SK-N-SH treated with all-trans-retinoic acid at 6 μM for 48 hours (cell line): ENCODE results near the gene CCSER1.

Source experiments
- ATAC-seq: fragments of 200-7000 bp; cut with Tn5 transposase; 3 replicates; pipeline ENCODE4 v1.9.1; 2020; ENCODE audit warnings: mild to moderate bottlenecking, moderate library complexity
- ARNTL ChIP-seq: fragments of 450-650 bp; formaldehyde crosslinking; IDR thresholded peaks from 2 replicates; pipeline ENCODE4 v1.5.0; 2020; ENCODE audit warnings: low read depth, mild to moderate bottlenecking, moderate library complexity, borderline replicate concordance
- CREB5 ChIP-seq: fragments of 250-450 bp; sonication (Bioruptor Pico); IDR thresholded peaks from 2 replicates; pipeline ENCODE4 v1.5.1; 2020; ENCODE audit warnings: low read depth, mild to moderate bottlenecking, moderate library complexity
- CSDC2 ChIP-seq: fragments of 250-450 bp; sonication (Bioruptor Pico); IDR thresholded peaks from 2 replicates; pipeline ENCODE4 v1.5.0; 2020; ENCODE audit warnings: mild to moderate bottlenecking, moderate library complexity
- CSRNP3 ChIP-seq: fragments of 250-450 bp; sonication (Bioruptor Pico); IDR thresholded peaks from 2 replicates; pipeline ENCODE4 v1.5.1; 2021; ENCODE audit warnings: mild to moderate bottlenecking, moderate library complexity
- GLIS3 ChIP-seq: fragments of 250-450 bp; sonication (Bioruptor Pico); IDR thresholded peaks from 2 replicates; pipeline ENCODE4 v1.5.0; 2020; ENCODE audit warnings: mild to moderate bottlenecking, moderate library complexity
- ISL1 ChIP-seq: fragments of 250-450 bp; sonication (Bioruptor Pico); IDR thresholded peaks from 2 replicates; pipeline ENCODE4 v2.1.2; 2022; ENCODE audit warnings: mild to moderate bottlenecking, moderate library complexity
- PPARA ChIP-seq: fragments of 250-450 bp; sonication (Bioruptor Pico); IDR thresholded peaks from 2 replicates; pipeline ENCODE4 v1.5.0; 2020; ENCODE audit warnings: mild to moderate bottlenecking, borderline replicate concordance
- RARB ChIP-seq: fragments of 250-450 bp; sonication (Bioruptor Pico); IDR thresholded peaks from 2 replicates; pipeline ENCODE4 v1.8.0; 2021; ENCODE audit warnings: mild to moderate bottlenecking, moderate library complexity
- SNAI2 ChIP-seq: fragments of 250-450 bp; sonication (Bioruptor Pico); IDR thresholded peaks from 2 replicates; pipeline ENCODE4 v1.5.0; 2020; ENCODE audit warnings: mild to moderate bottlenecking, moderate library complexity
- TCF4 ChIP-seq: fragments of 250-450 bp; sonication (Bioruptor Pico); IDR thresholded peaks from 2 replicates; pipeline ENCODE4 v1.8.0; 2021; ENCODE audit warnings: mild to moderate bottlenecking, moderate library complexity, borderline replicate concordance
- TOX ChIP-seq: fragments of 250-450 bp; sonication (Bioruptor Pico); IDR thresholded peaks from 2 replicates; pipeline ENCODE4 v1.8.0; 2021; ENCODE audit warnings: mild to moderate bottlenecking, moderate library complexity, borderline replicate concordance
- ZC3H10 ChIP-seq: fragments of 250-450 bp; sonication (Bioruptor Pico); IDR thresholded peaks from 2 replicates; pipeline ENCODE4 v1.5.1; 2021; ENCODE audit warnings: mild to moderate bottlenecking, moderate library complexity
- ZFP3 ChIP-seq: fragments of 250-450 bp; sonication (Bioruptor Pico); IDR thresholded peaks from 2 replicates; pipeline ENCODE4 v1.5.0; 2020; ENCODE audit warnings: mild to moderate bottlenecking, moderate library complexity
- ZFP30 ChIP-seq: fragments of 450-650 bp; formaldehyde crosslinking; IDR thresholded peaks from 2 replicates; pipeline ENCODE4 v1.5.0; 2022; ENCODE audit warnings: mild to moderate bottlenecking, moderate library complexity
- ZNF565 ChIP-seq: fragments of 450-650 bp; formaldehyde crosslinking; conservative IDR thresholded peaks from 2 replicates; pipeline ENCODE4 v1.5.0; 2020; ENCODE audit warnings: low read depth, mild to moderate bottlenecking, moderate library complexity
- TF ChIP-seq, protein P1 (sequence below): fragments of 250-450 bp; sonication (Bioruptor Pico); IDR thresholded peaks from 2 replicates; pipeline ENCODE4 v1.5.0; 2020; ENCODE audit warnings: mild to moderate bottlenecking, moderate library complexity
- TF ChIP-seq, protein P2 (sequence below): fragments of 250-450 bp; sonication (Bioruptor Pico); IDR thresholded peaks from 2 replicates; pipeline ENCODE4 v1.8.0; 2020; ENCODE audit warnings: mild to moderate bottlenecking, moderate library complexity, borderline replicate concordance

CCSER1 gene

GRCh38 chr4:90979556-90979955, 852.4 kb downstream of the CCSER1 start (continued):
- no peak for TF ChIP-seq CSRNP3 (CRISPR knock-in tag)

- TF ChIP-seq GLIS3 (CRISPR knock-in tag): no peak
- TF ChIP-seq ZFP30: no peak
- TF ChIP-seq TOX: no peak
- TF ChIP-seq CSRNP3 (CRISPR knock-in tag): no peak
- TF ChIP-seq ZFP3 (CRISPR knock-in tag): no peak
- TF ChIP-seq ISL1 (CRISPR knock-in tag): no peak
- TF ChIP-seq, protein P1, sequence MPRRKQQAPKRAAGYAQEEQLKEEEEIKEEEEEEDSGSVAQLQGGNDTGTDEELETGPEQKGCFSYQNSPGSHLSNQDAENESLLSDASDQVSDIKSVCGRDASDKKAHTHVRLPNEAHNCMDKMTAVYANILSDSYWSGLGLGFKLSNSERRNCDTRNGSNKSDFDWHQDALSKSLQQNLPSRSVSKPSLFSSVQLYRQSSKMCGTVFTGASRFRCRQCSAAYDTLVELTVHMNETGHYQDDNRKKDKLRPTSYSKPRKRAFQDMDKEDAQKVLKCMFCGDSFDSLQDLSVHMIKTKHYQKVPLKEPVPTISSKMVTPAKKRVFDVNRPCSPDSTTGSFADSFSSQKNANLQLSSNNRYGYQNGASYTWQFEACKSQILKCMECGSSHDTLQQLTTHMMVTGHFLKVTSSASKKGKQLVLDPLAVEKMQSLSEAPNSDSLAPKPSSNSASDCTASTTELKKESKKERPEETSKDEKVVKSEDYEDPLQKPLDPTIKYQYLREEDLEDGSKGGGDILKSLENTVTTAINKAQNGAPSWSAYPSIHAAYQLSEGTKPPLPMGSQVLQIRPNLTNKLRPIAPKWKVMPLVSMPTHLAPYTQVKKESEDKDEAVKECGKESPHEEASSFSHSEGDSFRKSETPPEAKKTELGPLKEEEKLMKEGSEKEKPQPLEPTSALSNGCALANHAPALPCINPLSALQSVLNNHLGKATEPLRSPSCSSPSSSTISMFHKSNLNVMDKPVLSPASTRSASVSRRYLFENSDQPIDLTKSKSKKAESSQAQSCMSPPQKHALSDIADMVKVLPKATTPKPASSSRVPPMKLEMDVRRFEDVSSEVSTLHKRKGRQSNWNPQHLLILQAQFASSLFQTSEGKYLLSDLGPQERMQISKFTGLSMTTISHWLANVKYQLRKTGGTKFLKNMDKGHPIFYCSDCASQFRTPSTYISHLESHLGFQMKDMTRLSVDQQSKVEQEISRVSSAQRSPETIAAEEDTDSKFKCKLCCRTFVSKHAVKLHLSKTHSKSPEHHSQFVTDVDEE (CRISPR knock-in tag): no peak
- no peak for TF ChIP-seq RARB
- no peak for TF ChIP-seq PPARA
- TF ChIP-seq, protein P2, sequence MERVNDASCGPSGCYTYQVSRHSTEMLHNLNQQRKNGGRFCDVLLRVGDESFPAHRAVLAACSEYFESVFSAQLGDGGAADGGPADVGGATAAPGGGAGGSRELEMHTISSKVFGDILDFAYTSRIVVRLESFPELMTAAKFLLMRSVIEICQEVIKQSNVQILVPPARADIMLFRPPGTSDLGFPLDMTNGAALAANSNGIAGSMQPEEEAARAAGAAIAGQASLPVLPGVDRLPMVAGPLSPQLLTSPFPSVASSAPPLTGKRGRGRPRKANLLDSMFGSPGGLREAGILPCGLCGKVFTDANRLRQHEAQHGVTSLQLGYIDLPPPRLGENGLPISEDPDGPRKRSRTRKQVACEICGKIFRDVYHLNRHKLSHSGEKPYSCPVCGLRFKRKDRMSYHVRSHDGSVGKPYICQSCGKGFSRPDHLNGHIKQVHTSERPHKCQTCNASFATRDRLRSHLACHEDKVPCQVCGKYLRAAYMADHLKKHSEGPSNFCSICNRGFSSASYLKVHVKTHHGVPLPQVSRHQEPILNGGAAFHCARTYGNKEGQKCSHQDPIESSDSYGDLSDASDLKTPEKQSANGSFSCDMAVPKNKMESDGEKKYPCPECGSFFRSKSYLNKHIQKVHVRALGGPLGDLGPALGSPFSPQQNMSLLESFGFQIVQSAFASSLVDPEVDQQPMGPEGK (CRISPR knock-in tag): no peak
- no peak for TF ChIP-seq ARNTL
- ATAC-seq: no peak
Measured at GRCh38 chr4:90982813-90983212, 855.6 kb downstream of the CCSER1 start.

- no peak for ATAC-seq
- TF ChIP-seq ISL1 (CRISPR knock-in tag) (peak; percentile 79), ZNF565 (CRISPR knock-in tag) (no peak)
Measured at GRCh38 chr4:90990284-90990683, 863.1 kb downstream of the CCSER1 start.

DNA sequence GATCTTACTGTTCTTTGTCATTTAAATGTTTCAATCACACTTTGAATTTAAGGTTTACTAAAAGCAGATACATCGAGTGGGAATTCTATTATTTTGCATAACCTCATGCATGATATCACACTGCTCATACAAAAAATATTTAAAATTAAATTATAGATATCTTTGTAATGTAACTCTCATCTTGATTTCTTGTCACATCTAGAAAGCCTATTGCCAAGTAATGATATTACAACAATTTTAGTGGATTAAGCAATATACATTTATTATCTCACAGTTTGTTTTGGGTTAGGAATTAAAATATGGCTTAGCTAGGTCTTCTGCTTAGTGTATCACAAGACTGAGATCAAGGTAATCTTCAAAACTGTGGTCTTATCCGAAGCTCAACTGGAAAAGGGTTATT, 865.0 kb downstream of the CCSER1 start:
- ATAC-seq: no peak
- TF ChIP-seq GLIS3 (CRISPR knock-in tag): no peak
- TF ChIP-seq SNAI2 (CRISPR knock-in tag): no peak
- peak; percentile 98 for TF ChIP-seq ISL1 (CRISPR knock-in tag)
- TF ChIP-seq TCF4: 0 out of 2 replicates have a peak, but pooled peaks have one; percentile 35
- TF ChIP-seq CSRNP3 (CRISPR knock-in tag): no peak
- TF ChIP-seq CSDC2 (CRISPR knock-in tag): no peak
- TF ChIP-seq ZC3H10 (CRISPR knock-in tag): peak; percentile 44; the same call in 1 of the 2 replicates
- peak; percentile 64; the same call in 1 of the 2 replicates for TF ChIP-seq CREB5 (CRISPR knock-in tag)
- TF ChIP-seq, all 23 proteins: peak for 4
